Fibroblast of pulmonary artery (primary cell): ENCODE measurements around the gene FIBCD1.
A peak's percentile ranks its signal among the peaks of the same experiment; 100 is the strongest.

ENCODE experiments used
- DNase-seq: peaks from one replicate; pipeline ENCODE4 v3.0.0-alpha.2; 2010; ENCODE audit warnings: low read depth
- H3K4me3 ChIP-seq: replicated peaks from 2 replicates; pipeline ENCODE4 v1.5.1; 2011; ENCODE audit warnings: low read depth, mild to moderate bottlenecking, control low read depth, low read length, moderate library complexity
- TF ChIP-seq, protein P1 (sequence below): IDR thresholded peaks from 2 replicates; pipeline ENCODE4 v1.5.1; 2011; ENCODE audit warnings: mild to moderate bottlenecking, control low read depth, low read length, inconsistent platforms; ENCODE audit errors: missing control alignments

Gene FIBCD1

GRCh38 chr9:130936285-130937117, 2.5 kb downstream of the FIBCD1 start:
- no peak overlapping the region for H3K4me3 ChIP-seq
- TF ChIP-seq, protein P1, sequence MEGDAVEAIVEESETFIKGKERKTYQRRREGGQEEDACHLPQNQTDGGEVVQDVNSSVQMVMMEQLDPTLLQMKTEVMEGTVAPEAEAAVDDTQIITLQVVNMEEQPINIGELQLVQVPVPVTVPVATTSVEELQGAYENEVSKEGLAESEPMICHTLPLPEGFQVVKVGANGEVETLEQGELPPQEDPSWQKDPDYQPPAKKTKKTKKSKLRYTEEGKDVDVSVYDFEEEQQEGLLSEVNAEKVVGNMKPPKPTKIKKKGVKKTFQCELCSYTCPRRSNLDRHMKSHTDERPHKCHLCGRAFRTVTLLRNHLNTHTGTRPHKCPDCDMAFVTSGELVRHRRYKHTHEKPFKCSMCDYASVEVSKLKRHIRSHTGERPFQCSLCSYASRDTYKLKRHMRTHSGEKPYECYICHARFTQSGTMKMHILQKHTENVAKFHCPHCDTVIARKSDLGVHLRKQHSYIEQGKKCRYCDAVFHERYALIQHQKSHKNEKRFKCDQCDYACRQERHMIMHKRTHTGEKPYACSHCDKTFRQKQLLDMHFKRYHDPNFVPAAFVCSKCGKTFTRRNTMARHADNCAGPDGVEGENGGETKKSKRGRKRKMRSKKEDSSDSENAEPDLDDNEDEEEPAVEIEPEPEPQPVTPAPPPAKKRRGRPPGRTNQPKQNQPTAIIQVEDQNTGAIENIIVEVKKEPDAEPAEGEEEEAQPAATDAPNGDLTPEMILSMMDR, result no peak
- DNase-seq, result peak; percentile 60

GRCh38 chr9:130935648-130936271, 3.3 kb downstream of the FIBCD1 start:
- TF ChIP-seq, protein P1, result no peak
- no peak overlapping the region for H3K4me3 ChIP-seq
- DNase-seq, result no peak

DNA sequence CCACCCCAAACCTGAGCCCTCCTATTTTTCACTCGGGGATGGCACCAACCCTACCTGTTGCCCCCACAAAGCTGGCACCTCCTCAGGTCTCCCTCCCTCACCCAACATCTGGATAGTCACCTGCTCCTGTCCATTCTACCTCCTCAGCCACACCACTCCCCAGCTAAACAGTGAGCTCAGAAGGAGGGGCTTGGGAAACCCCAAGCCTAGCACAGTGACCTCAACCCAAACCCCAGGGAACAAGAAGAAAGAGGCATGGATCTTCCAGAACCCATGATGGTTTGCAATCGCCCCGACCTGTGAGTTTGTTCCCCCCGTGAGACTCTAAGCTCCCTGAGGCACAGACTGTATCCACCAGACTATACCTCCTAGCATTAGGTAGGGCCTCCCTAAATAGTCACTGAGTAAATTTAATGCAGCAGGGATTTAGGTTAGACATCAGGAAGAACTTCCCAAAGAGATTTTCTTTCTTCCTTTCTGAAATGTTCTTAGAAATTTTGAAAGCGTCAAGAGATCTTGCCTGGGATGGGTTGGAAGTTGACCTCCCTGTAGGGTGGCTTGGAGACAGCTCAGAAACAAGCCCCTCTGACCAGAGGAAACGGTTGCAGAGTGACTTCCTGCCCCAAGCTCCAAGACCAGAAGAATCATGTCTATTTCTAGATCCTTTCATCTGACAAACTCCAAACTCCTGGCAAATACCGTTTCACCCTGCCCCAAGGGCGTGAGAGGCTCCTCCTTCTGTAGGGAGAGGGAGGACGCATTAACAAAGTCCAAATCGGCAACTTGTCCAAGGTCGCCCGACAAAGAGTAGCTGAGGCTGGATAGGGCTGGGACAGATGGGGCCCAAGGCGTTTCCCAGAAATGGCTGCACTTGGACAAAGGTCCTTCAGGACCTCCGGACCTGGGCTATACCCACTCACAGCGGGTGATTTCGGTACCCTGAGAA, 4.1 kb downstream of the FIBCD1 start:
- TF ChIP-seq, protein P1, result no peak
- no peak overlapping the region for H3K4me3 ChIP-seq
- DNase-seq, result no peak

- DNase-seq, result no peak
- no peak overlapping the region for H3K4me3 ChIP-seq
- TF ChIP-seq, protein P1, result no peak
These were observed 4.8 kb downstream of the FIBCD1 start for GRCh38 chr9:130934246-130934645.

DNA sequence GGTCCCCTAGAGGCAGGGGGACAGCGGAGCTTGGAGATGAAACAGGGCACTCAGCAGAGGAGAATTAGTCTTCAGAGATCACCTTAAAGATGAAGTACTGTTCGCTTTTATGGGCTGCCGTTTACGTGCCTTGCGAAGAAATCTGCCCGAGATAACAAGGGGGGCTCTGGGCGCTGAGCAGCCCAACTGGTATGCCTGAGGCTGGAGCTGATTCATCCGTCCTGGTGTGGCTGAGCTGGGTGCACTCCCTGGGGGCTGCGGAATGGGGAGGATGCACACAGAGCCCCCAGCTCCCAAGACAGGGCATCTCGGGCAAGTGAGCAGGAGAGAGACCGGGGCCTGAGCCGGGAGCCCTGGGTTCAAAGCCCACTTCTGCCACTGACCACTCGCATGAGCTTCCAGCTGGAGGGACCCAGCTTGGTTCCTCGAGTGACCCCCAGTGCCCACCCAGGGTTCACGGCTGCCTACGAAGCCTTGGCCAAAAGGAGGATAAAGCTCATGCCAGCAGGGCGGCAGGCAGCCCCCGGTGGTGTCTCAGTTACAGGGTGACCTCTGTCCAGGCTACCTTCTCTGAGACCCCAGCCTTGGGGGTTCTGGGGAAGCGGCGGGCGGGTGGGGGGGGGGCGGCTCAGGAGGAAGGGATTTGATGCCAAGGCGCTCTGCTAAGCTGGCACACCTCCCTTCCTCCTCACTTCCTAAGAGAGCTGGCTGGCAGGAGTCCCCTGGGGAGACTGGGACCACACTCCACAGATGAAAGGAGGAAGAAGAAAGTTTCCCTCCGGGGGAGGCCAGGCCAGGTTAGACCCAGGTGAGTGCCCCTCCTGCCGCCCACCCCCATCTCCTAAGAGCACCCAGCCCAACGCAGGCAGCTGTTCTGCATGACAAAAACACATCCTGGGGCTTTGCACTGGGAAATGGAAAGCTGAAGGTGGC, 5.7 kb downstream of the FIBCD1 start:
- TF ChIP-seq, protein P1, result no peak
- H3K4me3 ChIP-seq, result no peak overlapping the region
- DNase-seq, result peak; percentile 48
